Measurements from ENCODE around the gene PBX3. TPM values are rescaled to one million over a fixed set of nuclear protein-coding genes. Genes with fewer than 3 reads are reported as not detected.

Gene PBX3
- total and polyA plus RNA-seq, 9 of the 15 experiments (the other 6 are each of a cell fraction or from before 2014, with no cell fraction given): 0.14 to 5.8 (median 0.92) TPM

- TF ChIP-seq NKRF (IDR thresholded peaks at IDR 0.05; ENCODE audit: borderline replicate concordance): peak; percentile 61; the same call in 1 of the 2 replicates
- TF ChIP-seq PTRF (tag; IDR thresholded peaks at IDR 0.05): no peak
- no peak for TF ChIP-seq PHF21A (IDR thresholded peaks at IDR 0.05; ENCODE audit: borderline replicate concordance, low read depth)
- TF ChIP-seq CHCHD3 (CRISPR knock-in tag; IDR thresholded peaks at IDR 0.05): no peak
- TF ChIP-seq MTF1 (CRISPR knock-in tag; IDR thresholded peaks at IDR 0.05; ENCODE audit: borderline replicate concordance): no peak
- no peak for TF ChIP-seq ZNF445 (CRISPR knock-in tag; IDR thresholded peaks at IDR 0.05; ENCODE audit: low read depth)
- TF ChIP-seq EP300 (IDR thresholded peaks at IDR 0.05; ENCODE audit: low read length): 0 out of 2 replicates have a peak, but pooled peaks have one; percentile 19
- no peak for TF ChIP-seq ZNF140 (CRISPR knock-in tag; IDR thresholded peaks at IDR 0.05)
- TF ChIP-seq ZNF778 (CRISPR knock-in tag; IDR thresholded peaks at IDR 0.05): no peak
- TF ChIP-seq TSHZ1 (CRISPR knock-in tag; IDR thresholded peaks at IDR 0.05): no peak
- TF ChIP-seq TFAP4 (CRISPR knock-in tag; IDR thresholded peaks at IDR 0.05; ENCODE audit: borderline replicate concordance): peak; percentile 83; the same call in 1 of the 2 replicates
- TF ChIP-seq PRDM10 (IDR thresholded peaks at IDR 0.05; ENCODE audit: partially characterized antibody): no peak
- no peak for TF ChIP-seq RBM15 (IDR thresholded peaks at IDR 0.05; ENCODE audit: insufficient read depth, low read length)
- peak; percentile 93 for TF ChIP-seq MEIS2 (IDR thresholded peaks at IDR 0.05; ENCODE audit: partially characterized antibody)
- TF ChIP-seq BRCA1 (IDR thresholded peaks at IDR 0.05): no peak
- TF ChIP-seq BRCA1 (CRISPR knock-in tag; IDR thresholded peaks at IDR 0.05): no peak
- no peak for TF ChIP-seq XRCC4 (IDR thresholded peaks at IDR 0.05; ENCODE audit: extremely low read depth, insufficient read depth, insufficient read length)
These were observed 40.3 kb upstream of the PBX3 start, which contains the start of gene MAPKAP1 (continued) for GRCh38 chr9:125706651-125707471.
